ENCODE data around the gene BGN.

DNA sequence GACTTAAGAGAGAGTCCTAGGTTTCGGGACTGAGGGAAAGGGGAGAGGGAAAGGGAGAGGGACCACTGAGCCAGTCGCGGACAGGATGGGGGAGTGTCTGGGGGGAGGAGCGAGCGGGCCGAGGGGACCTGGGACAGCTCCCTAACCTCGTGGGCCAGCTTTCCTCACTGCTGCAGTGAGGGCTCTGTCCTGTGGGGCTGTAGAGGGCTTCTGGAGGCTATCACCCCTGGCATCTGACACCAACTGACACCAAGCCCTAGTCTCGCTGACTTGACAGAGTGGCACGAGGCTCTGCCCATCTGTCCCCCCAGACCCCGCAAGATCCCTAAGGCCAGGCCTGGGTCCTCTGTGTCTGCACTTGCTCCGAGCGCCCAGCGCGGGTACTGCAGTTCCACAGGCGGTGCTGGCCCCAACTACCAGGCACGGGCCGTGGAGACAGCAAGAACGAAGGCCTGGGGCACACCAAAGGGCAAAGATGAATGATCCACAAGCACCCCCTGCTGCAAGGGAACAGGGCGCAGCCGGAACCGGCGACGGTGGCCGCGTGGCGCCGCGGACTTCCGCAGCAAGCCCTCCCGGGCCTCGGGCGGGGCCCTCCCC lies 24.9 kb upstream of the BGN start:
- no peak for TF ChIP-seq RAD21 (IDR thresholded peaks at IDR 0.05; ENCODE audit: low read depth)
- TF ChIP-seq, protein P1, sequence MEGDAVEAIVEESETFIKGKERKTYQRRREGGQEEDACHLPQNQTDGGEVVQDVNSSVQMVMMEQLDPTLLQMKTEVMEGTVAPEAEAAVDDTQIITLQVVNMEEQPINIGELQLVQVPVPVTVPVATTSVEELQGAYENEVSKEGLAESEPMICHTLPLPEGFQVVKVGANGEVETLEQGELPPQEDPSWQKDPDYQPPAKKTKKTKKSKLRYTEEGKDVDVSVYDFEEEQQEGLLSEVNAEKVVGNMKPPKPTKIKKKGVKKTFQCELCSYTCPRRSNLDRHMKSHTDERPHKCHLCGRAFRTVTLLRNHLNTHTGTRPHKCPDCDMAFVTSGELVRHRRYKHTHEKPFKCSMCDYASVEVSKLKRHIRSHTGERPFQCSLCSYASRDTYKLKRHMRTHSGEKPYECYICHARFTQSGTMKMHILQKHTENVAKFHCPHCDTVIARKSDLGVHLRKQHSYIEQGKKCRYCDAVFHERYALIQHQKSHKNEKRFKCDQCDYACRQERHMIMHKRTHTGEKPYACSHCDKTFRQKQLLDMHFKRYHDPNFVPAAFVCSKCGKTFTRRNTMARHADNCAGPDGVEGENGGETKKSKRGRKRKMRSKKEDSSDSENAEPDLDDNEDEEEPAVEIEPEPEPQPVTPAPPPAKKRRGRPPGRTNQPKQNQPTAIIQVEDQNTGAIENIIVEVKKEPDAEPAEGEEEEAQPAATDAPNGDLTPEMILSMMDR (IDR thresholded peaks at IDR 0.05 in 2 of 3, conservative IDR thresholded peaks at IDR 0.05 in 1 of 3; ENCODE audit: borderline replicate concordance in 1 of 3, insufficient read depth in 1 of 3, low read depth in 2 of 3, low read length in 2 of 3) = peak in 2 of 3 experiments; percentile 3 to 14; a peak in 1 of 6 replicates
- TF ChIP-seq, protein P2, sequence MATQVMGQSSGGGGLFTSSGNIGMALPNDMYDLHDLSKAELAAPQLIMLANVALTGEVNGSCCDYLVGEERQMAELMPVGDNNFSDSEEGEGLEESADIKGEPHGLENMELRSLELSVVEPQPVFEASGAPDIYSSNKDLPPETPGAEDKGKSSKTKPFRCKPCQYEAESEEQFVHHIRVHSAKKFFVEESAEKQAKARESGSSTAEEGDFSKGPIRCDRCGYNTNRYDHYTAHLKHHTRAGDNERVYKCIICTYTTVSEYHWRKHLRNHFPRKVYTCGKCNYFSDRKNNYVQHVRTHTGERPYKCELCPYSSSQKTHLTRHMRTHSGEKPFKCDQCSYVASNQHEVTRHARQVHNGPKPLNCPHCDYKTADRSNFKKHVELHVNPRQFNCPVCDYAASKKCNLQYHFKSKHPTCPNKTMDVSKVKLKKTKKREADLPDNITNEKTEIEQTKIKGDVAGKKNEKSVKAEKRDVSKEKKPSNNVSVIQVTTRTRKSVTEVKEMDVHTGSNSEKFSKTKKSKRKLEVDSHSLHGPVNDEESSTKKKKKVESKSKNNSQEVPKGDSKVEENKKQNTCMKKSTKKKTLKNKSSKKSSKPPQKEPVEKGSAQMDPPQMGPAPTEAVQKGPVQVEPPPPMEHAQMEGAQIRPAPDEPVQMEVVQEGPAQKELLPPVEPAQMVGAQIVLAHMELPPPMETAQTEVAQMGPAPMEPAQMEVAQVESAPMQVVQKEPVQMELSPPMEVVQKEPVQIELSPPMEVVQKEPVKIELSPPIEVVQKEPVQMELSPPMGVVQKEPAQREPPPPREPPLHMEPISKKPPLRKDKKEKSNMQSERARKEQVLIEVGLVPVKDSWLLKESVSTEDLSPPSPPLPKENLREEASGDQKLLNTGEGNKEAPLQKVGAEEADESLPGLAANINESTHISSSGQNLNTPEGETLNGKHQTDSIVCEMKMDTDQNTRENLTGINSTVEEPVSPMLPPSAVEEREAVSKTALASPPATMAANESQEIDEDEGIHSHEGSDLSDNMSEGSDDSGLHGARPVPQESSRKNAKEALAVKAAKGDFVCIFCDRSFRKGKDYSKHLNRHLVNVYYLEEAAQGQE (IDR thresholded peaks at IDR 0.05; ENCODE audit: low read depth) = no peak
- TF ChIP-seq SRF (IDR thresholded peaks at IDR 0.05; ENCODE audit: low read depth) = no peak
- no peak for TF ChIP-seq CEBPB (IDR thresholded peaks at IDR 0.05; ENCODE audit: low read depth)
- TF ChIP-seq EGR1 (IDR thresholded peaks at IDR 0.05; ENCODE audit: low read depth) = no peak

All from HCT116 (cell line).